Skin of body (tissue), 2 donors: ENCODE data around the gene SSR4. TPM values are rescaled to one million over a fixed set of nuclear protein-coding genes. Genes with fewer than 3 reads are reported as not detected.

Experiments used
- DNase-seq: peaks from one replicate; lab custom pipeline; 2025; lab: John Stamatoyannopoulos, UW
- total RNA-seq: library from RNA; depleted of rRNA; stranded (reverse); fragments of >200 nt; gene quantifications from one replicate; pipeline ENCODE4 v1.2.3, GENCODE V29; 2014

Gene SSR4
- total RNA-seq, 1 donor from 2014 or later, result 99.7 TPM

- DNase-seq, result no peak
Observed at GRCh38 chrX:153828723-153829548, 34.5 kb downstream of the SSR4 start.

DNA sequence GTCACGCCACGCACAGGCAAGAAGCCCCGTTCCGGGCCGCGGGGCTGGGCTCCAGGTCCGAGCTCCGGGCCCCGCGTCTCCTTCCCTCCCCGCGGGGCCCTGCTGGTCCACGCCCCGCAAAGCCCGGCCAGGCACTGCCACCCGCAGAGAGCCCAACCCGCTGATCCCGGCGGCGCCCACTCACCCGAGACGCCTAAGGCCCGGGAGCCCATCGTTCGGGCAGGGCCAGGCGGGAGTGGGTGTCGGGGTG lies 35.0 kb downstream of the SSR4 start:
- no peak for DNase-seq

GRCh38 chrX:153829799-153830639 lies 35.6 kb downstream of the SSR4 start, which contains the start of gene PDZD4:
PDZD4 (minus strand) TSS chrX:153830544; CDS start chrX:153830298, 246 bp downstream.
- no peak for DNase-seq

DNA sequence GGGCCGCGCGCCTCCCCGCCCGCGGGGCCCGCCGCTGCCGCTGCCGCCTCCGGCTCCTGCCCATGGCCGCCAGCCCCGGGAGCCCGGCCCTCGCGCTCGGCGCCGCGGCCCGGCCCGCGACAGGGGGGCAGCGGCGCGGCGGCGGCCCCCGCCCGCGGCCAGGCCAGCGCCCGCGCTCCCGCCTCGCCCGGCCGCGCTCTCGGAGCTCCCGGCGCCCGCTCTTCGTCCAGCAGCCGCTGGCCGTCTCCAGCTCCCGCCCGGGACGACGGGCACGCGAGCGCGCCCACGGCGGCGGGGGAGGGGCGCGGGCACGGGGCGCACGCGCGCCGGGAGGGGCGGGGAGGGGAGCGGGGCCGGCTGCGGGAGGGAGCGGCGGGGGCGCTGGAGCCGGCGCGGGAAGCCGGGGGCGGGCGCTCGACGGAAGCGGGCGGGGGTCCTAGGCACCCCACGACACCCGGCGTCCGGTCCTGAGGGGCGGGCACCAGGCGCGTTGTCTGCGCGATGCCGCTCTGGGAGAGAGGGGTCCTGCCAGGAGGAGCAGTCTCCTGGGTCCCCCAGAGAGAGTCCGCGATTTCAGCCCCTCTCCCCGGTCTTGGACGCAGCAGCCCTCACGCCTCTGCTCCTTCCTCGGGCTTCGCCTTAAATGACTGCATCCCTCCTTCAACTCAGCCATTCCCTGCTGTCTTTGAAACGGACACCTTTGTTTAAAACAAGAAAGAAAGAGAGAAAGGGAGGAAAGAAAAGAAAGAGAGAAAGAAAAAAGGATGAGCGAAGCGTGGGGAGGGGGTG lies 36.4 kb downstream of the SSR4 start:
- DNase-seq, result no peak

DNA sequence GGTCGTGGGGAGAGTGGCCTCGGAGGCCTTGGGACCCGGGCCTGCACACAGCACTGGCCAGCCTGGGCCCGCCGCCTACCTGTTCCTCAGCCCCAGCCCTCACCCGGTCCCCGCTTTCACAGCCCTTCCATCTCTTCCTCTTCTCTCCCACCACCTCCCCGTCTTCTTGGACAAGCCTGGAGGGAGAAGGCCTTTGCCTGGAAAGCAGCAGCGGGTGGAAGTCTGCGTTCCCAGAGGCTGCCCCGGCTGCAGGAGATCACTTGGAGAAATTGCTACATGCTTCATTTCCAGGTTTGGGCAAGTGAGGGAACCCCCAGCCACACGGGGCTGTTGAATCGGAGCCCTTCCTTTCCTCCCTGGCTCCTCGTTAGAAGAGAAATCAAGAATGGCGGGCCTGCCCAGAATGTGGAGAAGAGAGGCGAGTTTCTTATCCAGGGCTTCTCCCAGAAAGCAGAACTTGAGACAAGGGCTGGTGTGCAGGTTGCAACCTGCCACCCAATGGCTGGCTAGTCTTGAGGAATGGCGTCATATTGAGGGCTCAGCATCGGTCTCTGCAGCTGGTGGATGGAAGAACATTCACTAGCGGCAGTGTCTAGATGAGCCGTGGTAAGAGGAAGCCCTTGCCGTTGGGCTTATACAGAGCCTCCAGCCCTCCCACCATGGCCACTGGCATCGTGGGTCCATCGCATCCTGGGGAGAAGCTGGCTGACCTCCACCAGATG lies 37.1 kb downstream of the SSR4 start:
- no peak for DNase-seq

DNA sequence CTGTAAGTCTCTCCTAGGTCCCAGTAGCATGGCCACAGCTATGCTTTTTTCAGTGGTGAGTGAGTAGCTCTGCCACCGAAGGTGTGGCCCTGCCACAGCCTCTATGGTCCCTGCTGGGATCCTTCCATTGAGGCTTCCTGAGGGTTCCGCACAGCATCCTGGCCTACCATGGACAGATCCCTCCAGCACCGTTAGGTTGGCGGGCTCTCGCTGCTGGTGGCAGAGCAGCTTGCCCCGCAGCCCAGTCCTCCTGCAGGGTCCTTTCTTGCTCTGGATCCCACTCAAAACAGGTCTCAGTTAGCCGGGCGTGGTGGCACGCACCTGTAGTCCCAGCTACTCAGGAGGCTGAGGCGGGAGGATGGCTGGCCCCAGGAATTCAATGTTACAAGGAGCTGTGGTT lies 38.3 kb downstream of the SSR4 start:
- no peak for DNase-seq

- no peak for DNase-seq
Observed at GRCh38 chrX:153836921-153837320, 42.5 kb downstream of the SSR4 start.

DNA sequence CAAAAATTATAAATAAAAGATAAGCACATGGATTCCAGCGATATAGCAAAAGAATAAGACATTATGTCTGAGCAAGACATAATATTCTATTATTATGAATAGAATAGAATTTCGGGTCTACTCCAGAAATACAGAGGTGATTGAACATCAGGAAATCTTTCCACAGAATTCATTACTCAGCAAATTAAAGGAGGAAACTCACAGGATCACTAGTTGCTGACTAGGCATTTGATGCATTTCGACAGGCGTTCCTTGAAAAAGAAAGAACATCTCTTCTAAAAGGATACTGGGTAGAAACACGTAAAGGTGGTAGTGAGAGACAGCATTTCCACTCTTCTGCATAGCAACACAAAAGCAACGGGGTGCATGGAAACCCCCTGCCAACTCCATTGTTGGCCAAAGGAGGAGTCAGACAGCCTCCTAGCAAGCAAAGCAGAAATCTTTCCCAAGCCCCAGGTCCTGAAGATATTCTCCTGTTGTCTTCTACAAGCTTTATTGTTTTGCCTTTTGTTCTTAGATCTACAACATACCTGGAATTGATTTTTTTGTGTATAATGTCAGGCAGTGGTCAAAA lies 50.1 kb downstream of the SSR4 start:
- no peak for DNase-seq

DNA sequence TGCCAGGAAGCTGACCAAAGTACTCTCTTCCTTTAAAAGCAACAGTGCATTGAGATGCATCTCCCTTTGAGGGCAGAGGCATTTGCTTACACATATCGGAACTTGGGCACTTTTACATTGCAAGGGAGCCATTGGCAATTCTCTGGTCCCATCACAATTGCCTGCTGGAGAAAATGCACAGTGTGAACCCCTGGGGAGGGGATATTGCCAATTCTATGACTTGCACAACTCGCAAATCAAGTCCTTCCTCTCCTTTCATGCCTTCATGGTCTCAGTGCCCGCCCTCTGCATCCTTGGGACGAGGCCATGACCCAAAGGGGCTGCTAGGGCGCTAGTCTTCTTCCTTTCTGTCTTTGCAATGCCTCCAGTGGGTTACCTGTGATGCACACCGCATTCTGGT lies 50.7 kb downstream of the SSR4 start:
- no peak for DNase-seq

DNA sequence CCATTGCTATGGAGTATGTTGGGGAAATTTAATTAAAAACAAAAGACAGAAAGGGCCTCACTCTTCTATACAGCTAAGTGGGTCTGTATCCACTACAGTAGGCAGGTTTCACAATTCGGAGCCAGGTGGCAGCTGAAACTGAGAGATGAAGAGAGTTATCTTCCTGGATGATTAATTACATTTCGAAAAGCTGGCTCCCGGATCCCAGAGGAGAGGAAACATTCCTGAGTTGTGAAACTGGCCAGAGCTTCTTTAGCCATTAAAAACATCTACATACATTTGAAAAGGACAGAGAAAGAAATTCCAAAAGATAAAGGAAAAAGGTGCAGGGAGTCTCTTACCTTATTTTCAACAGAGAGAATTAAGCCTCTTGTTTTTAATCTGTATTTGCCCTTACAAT lies 51.4 kb downstream of the SSR4 start:
- DNase-seq, result no peak

Other genes with a start within 250 kb of the SSR4 start
- 11.1 TPM for gene CCNQ, start 195.5 kb upstream of the SSR4 start, total RNA-seq
- gene DUSP9, start 147.5 kb upstream of the SSR4 start, total RNA-seq, result 0.10 TPM
- 0.99 TPM for gene PNCK, start 120.9 kb upstream of the SSR4 start, total RNA-seq
- gene SLC6A8, start 106.7 kb upstream of the SSR4 start, total RNA-seq, result 22.0 TPM
- gene BCAP31, start 70.3 kb upstream of the SSR4 start, total RNA-seq, result 92.8 TPM
- 4.0 TPM for gene ABCD1, start 69.8 kb upstream of the SSR4 start, total RNA-seq
- 2.2 TPM for gene PLXNB3, start 30.4 kb upstream of the SSR4 start, total RNA-seq
- gene SRPK3, start 13.6 kb upstream of the SSR4 start, total RNA-seq, result 6.7 TPM
- gene IDH3G, start 293 bp upstream of the SSR4 start, total RNA-seq, result 26.6 TPM
- gene PDZD4, start 35.9 kb downstream of the SSR4 start, total RNA-seq, result 3.1 TPM
- gene L1CAM, start 91.5 kb downstream of the SSR4 start, total RNA-seq, result 3.6 TPM
- gene AVPR2, start 110.0 kb downstream of the SSR4 start, total RNA-seq, result 0.89 TPM
- gene ARHGAP4, start 131.6 kb downstream of the SSR4 start, total RNA-seq, result 14.4 TPM
- gene NAA10, start 140.4 kb downstream of the SSR4 start, total RNA-seq, result 25.9 TPM
- 5.0 TPM for gene RENBP, start 150.0 kb downstream of the SSR4 start, total RNA-seq
- gene HCFC1, start 177.2 kb downstream of the SSR4 start, total RNA-seq, result 13.6 TPM
- 2.9 TPM for gene TMEM187, start 178.1 kb downstream of the SSR4 start, total RNA-seq
- gene IRAK1, start 225.2 kb downstream of the SSR4 start, total RNA-seq, result 19.6 TPM